GM12865 (cell line): Measurements from ENCODE around the gene SPTLC1.
"Not testable (repeated sequence)": the region's sequence is repeated elsewhere in the genome, so short reads cannot be mapped to it uniquely, and the experiment has no call there.

Experiments used
- DNase-seq: peaks from one replicate; pipeline ENCODE4 v3.0.0; 2010; ENCODE audit warnings: low read depth
- H3K4me3 ChIP-seq: 2 replicates; pipeline ENCODE4 v1.5.1; 2011; ENCODE audit warnings: mild to moderate bottlenecking, low read depth, low read length, control low read depth
- CTCF ChIP-seq: IDR thresholded peaks from 2 replicates; pipeline ENCODE4 v1.5.1; 2011; ENCODE audit warnings: low read length, control low read depth, low read depth, inconsistent platforms; ENCODE audit not compliant: insufficient read depth; ENCODE audit errors: missing control alignments

The SPTLC1 gene

GRCh38 chr9:92158097-92158601 lies 42.9 kb upstream of the SPTLC1 start:
- H3K4me3 ChIP-seq, result no peak overlapping the region
- no peak for TF ChIP-seq CTCF
- no peak for DNase-seq

GRCh38 chr9:92155736-92156135 lies 40.5 kb upstream of the SPTLC1 start:
- H3K4me3 ChIP-seq, DNase-seq: not testable (repeated sequence)

- H3K4me3 ChIP-seq, result no peak overlapping the region
- TF ChIP-seq CTCF, result no peak
- DNase-seq, result no peak
These were observed 40.0 kb upstream of the SPTLC1 start for GRCh38 chr9:92155221-92155620.

- not testable (repeated sequence) for DNase-seq, H3K4me3 ChIP-seq
These were observed 38.5 kb upstream of the SPTLC1 start for GRCh38 chr9:92153466-92154415.

- no peak overlapping the region for H3K4me3 ChIP-seq
- no peak for TF ChIP-seq CTCF
- no peak for DNase-seq
These were observed 36.6 kb upstream of the SPTLC1 start for GRCh38 chr9:92151691-92152393.

GRCh38 chr9:92150501-92151470 lies 35.6 kb upstream of the SPTLC1 start:
- DNase-seq, H3K4me3 ChIP-seq: not testable (repeated sequence)

GRCh38 chr9:92147852-92148180 lies 32.6 kb upstream of the SPTLC1 start:
- no peak for DNase-seq
- TF ChIP-seq CTCF, result no peak
- H3K4me3 ChIP-seq, result peak overlapping the region; percentile 21; the same call in 1 of the 2 replicates
